Heart right ventricle (tissue), 16 donors: ENCODE data around the gene TUFT1. TPM values are rescaled to one million over a fixed set of nuclear protein-coding genes. Genes with fewer than 3 reads are reported as not detected.

Experiments
- ATAC-seq, 8 donors: fragments of 200-7000 bp; cut with Tn5 transposase; one replicate each; pipeline ENCODE4 v1.9.1; 2020; ENCODE audit warnings: mild to moderate bottlenecking in 8 of 8, moderate library complexity in 8 of 8, moderate number of reproducible peaks in 1 of 8
- DNase-seq, 2 donors: peaks; one replicate each; pipeline ENCODE4 v3.0.0-alpha.2; 2020
- H3K27ac ChIP-seq, 10 donors: fragments of 200-600 bp; sonication (generic) in 2 of 10; one replicate each; pipeline versions ENCODE4 v1.5.0 to v1.8.0; 2020 to 2022; ENCODE audit warnings: mild to moderate bottlenecking in 3 of 10
- H3K27me3 ChIP-seq, 7 donors: fragments of 200-600 bp; one replicate each; pipeline ENCODE4 v1.8.0; 2021 to 2022; ENCODE audit warnings: mild to moderate bottlenecking in 2 of 7
- H3K36me3 ChIP-seq, 9 donors: fragments of 200-600 bp; sonication (generic) in 1 of 9; one replicate each; pipeline versions ENCODE4 v1.5.0 to v1.8.0; 2020 to 2022; ENCODE audit warnings: mild to moderate bottlenecking in 2 of 9
- H3K4me1 ChIP-seq, 9 donors: fragments of 200-600 bp; sonication (generic) in 1 of 9; one replicate each; pipeline versions ENCODE4 v1.5.0 to v1.8.0; 2020 to 2022; ENCODE audit warnings: mild to moderate bottlenecking in 4 of 9
- H3K4me3 ChIP-seq, 10 donors: fragments of 200-600 bp; sonication (generic) in 2 of 10; one replicate each; pipeline versions ENCODE4 v1.5.0 to v1.8.0; 2020 to 2022; ENCODE audit warnings: mild to moderate bottlenecking in 7 of 10, moderate library complexity in 2 of 10
- H3K9me3 ChIP-seq, 11 donors: fragments of 200-600 bp in 10 of 11; sonication (generic) in 2 of 11; one replicate each; pipeline versions ENCODE4 v1.5.0 to v1.8.0; 2013 to 2022; ENCODE audit warnings: mild to moderate bottlenecking in 2 of 11, control low read depth in 1 of 11, moderate library complexity in 1 of 11
- WGBS, 2 donors: extraction: QIAGEN DNeasy Blood & Tissue Kit; methylation state at CpG; one replicate each; pipeline ENCODE4 v1.1.7; 2013; ENCODE audit warnings: inconsistent platforms in 1 of 2; 5-methylcytosine and 5-hydroxymethylcytosine counted together
- intact Hi-C, 10 donors: fragments of 100-400 bp; cut with DNase I; formaldehyde crosslinking; loops; one replicate each; pipeline versions ENCODE4 v1.11.1 to v1.14.2; 2022
- polyA plus RNA-seq, 2 donors: library from polyadenylated mRNA; stranded (reverse); fragments of 200-250 nt; gene quantifications; one replicate each; pipeline ENCODE4 v1.2.3, GENCODE V29; 2013
- total RNA-seq, 10 donors: library from RNA; stranded (reverse); fragmentation: NEBNext Ultra II Directional in 3 of 10; extraction: Animal tissue kit (Norgen Biotek cat#: 25700) in 3 of 10; gene quantifications; one replicate each; pipeline versions ENCODE4 v1.2.1 to v1.2.4, GENCODE V29; 2021 to 2023
- TF ChIP-seq, protein P1 (sequence below), 9 donors: fragments of 200-600 bp; sonication (generic) in 2 of 9; IDR thresholded peaks; one replicate each; pipeline versions ENCODE4 v1.5.0 to v1.8.0; 2021 to 2022; ENCODE audit warnings: antibody characterized with exemption in 9 of 9, mild to moderate bottlenecking in 5 of 9, moderate library complexity in 1 of 9
- donor health status: Arrhythmogenic right ventricular cardiomyopathy.
- donor health status: ischemic (EF 13 %, LVEDD 7.1; RV severe dilation, severe dysfunction).
- donor health status: healthy with polysubstance abuse.
- donor health status: DM: no; HTN: yes; CAD: no.
- donor health status: DM: no; HTN: no; CAD: no.
- donor health status: ischemic (EF 25% LVEDD 6.9; RV normal size, moderate dysfunction).
- donor health status: ischemic (EF 25% LVEDD 5.7; RV mildly dilated, moderate dysfunction).
- donor health status: healthy.
- donor health status: DM: yes; HTN: yes; CAD: no.
- donor health status: Ischemic cardiomyopathy.
- donor health status: ischemic (EF 35%, LVEDD 5.7; RV mildly dilated, moderate dysfunction).
- donor health status: nonischemic (EF 11% LVEDD 7.7; RV severe dilation, severe dysfunction).
- donor health status: DM: yes; HTN: yes; CAD: no.
- donor health status: PGD.
- donor health status: ischemic (EF 29% LVEDD 5.4; RV normal size, mild dysfunction).
- donor health status: nonischemic (EF 23%, LVEDD 6.1; RV moderate dilation, normal function).

The TUFT1 gene
- total and polyA plus RNA-seq, 12 donors = 2.6 to 13.0 (median 4.7) TPM

DNA sequence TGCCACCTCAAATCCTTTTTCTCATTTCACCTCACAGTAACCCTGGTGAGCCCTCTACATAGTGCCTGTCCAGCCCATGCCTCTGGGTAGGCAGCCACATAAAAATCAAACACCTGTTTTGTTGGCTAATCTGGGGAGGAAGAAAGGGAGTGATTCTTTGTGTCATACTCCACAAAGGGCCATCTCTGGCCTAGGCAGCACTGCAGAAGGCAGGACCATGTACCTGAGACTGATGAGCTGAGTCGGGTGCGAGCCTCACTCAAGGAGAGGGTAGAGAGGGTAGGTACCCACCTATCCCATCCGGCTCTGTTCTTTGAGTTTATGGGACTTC lies 7.8 kb downstream of the TUFT1 start:
- 98% methylated on average over 3 of the region's 3 CpGs for WGBS, 2 donors

DNA sequence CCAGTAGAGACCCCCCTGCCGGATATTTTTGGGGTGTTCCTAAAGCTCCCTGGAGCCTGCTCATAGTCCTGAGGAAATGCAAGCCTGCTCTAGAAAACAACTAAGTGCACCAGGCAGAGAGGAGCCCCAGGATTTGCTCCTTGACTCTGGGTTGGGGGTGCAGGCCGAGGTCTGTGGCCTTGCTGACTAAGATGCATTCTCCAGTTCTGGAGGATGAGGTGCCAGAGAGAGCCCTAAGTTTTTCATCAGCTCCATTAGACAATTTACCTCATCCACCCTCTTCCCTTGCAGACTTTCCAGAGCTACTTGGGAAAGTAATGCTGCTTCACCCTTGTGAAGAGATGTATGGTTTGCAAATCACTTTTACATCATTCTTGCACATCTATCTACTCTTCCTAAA lies 9.1 kb downstream of the TUFT1 start:
- Histone ChIP-seq H3K4me3 (no peak overlapping the region), H3K27me3 (no peaks in the 10 kb centered on the region), H3K9me3 (no peaks in the 10 kb centered on the region), H3K27ac (no peak overlapping the region), H3K36me3 (no peaks in the 10 kb centered on the region), H3K4me1 (peaks cover 0 to 17% (median 10%) of the 10 kb centered on the region in 9 donors)
- 82 to 87% methylated on average over 2 of the region's 2 CpGs for WGBS, 2 donors
- ATAC-seq (no peak), DNase-seq (no peak)
- intact Hi-C loops = loop anchor here in 1 of 10 donors (10.0 kb wide), 1 partner anchor 46 kb away; no protein-coding TSS in a partner anchor
- TF ChIP-seq, protein P1, sequence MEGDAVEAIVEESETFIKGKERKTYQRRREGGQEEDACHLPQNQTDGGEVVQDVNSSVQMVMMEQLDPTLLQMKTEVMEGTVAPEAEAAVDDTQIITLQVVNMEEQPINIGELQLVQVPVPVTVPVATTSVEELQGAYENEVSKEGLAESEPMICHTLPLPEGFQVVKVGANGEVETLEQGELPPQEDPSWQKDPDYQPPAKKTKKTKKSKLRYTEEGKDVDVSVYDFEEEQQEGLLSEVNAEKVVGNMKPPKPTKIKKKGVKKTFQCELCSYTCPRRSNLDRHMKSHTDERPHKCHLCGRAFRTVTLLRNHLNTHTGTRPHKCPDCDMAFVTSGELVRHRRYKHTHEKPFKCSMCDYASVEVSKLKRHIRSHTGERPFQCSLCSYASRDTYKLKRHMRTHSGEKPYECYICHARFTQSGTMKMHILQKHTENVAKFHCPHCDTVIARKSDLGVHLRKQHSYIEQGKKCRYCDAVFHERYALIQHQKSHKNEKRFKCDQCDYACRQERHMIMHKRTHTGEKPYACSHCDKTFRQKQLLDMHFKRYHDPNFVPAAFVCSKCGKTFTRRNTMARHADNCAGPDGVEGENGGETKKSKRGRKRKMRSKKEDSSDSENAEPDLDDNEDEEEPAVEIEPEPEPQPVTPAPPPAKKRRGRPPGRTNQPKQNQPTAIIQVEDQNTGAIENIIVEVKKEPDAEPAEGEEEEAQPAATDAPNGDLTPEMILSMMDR (IDR thresholded peaks at IDR 0.05) = no peak

More for the DNA sequence above, 7.8 kb downstream of the TUFT1 start:
- intact Hi-C loops = loop anchor here in 1 of 10 donors (10.0 kb wide), 1 partner anchor 47 kb away; no protein-coding TSS in a partner anchor
- DNase-seq (no peak), ATAC-seq (peak in 3 of 8 donors; percentile 4 to 38 (median 30))
- Histone ChIP-seq H3K4me3 (no peak overlapping the region), H3K27ac (peak overlapping the region in 2 of 10 donors; percentile 39 to 47), H3K27me3 (no peaks in the 10 kb centered on the region), H3K9me3 (no peaks in the 10 kb centered on the region), H3K36me3 (no peaks in the 10 kb centered on the region), H3K4me1 (peaks cover 0 to 17% (median 10%) of the 10 kb centered on the region in 9 donors)
- TF ChIP-seq, protein P1 (IDR thresholded peaks at IDR 0.05) = no peak

DNA sequence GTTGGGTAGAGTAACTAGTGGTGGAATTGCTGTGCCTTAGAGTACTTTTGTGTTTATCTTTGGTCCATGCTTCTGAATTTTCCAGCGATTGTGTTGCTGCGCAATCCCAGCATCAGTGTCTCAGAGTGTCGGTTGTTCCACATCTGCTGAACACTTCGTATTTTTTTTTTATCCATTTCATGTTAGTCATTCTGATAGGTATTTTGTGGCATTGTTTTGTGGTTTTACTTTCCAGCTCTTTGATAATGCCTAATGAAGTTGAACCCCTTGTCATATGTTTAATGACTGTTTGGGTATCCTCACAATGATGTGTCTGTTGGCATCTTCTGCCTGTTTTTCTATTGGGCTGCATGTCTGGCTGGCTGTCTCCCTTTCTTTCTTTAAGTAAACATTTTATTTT lies 13.6 kb downstream of the TUFT1 start:
- Histone ChIP-seq H3K4me1 (no peaks in the 10 kb centered on the region), H3K9me3 (no peaks in the 10 kb centered on the region), H3K27ac (no peak overlapping the region), H3K27me3 (no peaks in the 10 kb centered on the region), H3K36me3 (no peaks in the 10 kb centered on the region), H3K4me3 (no peak overlapping the region)
- no peak for ATAC-seq
- intact Hi-C loops = no loop called here
- TF ChIP-seq, protein P1 (IDR thresholded peaks at IDR 0.05) = no peak
- DNase-seq = no peak
- 91 to 93% methylated on average over 4 of the region's 4 CpGs for WGBS, 2 donors

DNA sequence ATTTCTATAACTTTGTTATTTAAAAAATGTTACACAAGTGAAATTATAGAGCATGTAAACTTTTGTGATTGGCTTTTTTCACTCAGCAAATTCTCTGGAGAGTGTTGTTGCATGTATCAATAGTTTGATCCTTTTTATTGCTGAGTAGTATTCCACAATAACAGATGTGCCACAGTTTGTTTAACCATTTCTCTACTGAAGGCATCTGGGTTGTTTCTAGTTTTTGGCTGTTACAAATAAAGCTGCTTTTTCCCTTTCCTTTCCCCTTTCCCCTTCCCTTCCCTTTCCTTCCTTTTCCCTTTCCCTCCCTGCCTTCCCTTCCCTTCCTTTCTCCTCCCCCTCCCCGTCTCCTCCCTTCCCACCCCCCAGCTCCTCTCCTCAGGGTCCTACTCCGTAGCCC lies 15.9 kb downstream of the TUFT1 start:
- Histone ChIP-seq H3K9me3 (no peaks in the 10 kb centered on the region), H3K4me1 (no peaks in the 10 kb centered on the region), H3K27ac (no peak overlapping the region), H3K4me3 (no peak overlapping the region), H3K27me3 (no peaks in the 10 kb centered on the region), H3K36me3 (no peaks in the 10 kb centered on the region)
- DNase-seq = no peak
- WGBS, 2 donors = 76 to 84% methylated on average over 2 of the region's 2 CpGs
- TF ChIP-seq, protein P1 (IDR thresholded peaks at IDR 0.05) = no peak
- ATAC-seq = no peak
- intact Hi-C loops = no loop called here
